ENCODE data around the gene RAPGEF2. TPM values are rescaled to one million over a fixed set of nuclear protein-coding genes. Genes with fewer than 3 reads are reported as not detected.

The RAPGEF2 gene
- total RNA-seq, 1 donor from 2014 or later, result 31.0 TPM

DNA sequence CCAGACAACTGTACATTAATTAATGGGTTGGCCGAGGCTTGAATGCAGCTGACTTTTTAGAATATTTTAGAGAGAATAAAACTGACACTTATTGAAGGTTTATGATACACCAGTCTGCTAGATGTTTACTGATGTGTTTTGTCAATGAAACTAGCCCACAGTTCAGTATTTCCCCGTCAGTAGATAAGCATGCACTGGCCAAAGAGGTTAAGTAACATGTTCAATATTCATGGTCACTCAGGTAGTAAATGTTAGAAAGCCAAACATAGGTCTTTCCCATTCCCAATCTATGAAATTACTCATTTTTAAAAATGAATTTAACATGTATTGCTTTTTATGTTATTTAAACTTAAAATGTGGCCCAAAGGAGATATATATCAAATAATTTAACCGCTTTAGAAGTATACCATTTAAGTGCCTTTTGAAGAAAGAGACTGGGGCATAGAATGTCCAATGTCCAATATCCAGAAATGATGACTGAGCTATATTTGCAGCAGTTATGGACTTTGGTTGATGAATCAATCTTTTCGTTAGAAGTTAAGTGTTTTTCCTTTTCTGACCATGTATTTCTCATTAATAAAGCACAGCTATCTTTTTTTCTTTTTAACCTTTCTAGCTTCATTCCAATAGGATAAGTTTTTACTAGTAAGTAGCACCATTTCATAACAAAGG is 156.1 kb downstream of the RAPGEF2 start:
- no peak overlapping the region for H3K27ac Mint-ChIP-seq (ENCODE audit: unreplicated experiment)
- no peaks in the 10 kb centered on the region for H3K27me3 Mint-ChIP-seq (ENCODE audit: low read depth)
- peaks cover 8% of the 10 kb centered on the region for H3K36me3 Mint-ChIP-seq (ENCODE audit: low read depth)
- TF ChIP-seq, protein P1, sequence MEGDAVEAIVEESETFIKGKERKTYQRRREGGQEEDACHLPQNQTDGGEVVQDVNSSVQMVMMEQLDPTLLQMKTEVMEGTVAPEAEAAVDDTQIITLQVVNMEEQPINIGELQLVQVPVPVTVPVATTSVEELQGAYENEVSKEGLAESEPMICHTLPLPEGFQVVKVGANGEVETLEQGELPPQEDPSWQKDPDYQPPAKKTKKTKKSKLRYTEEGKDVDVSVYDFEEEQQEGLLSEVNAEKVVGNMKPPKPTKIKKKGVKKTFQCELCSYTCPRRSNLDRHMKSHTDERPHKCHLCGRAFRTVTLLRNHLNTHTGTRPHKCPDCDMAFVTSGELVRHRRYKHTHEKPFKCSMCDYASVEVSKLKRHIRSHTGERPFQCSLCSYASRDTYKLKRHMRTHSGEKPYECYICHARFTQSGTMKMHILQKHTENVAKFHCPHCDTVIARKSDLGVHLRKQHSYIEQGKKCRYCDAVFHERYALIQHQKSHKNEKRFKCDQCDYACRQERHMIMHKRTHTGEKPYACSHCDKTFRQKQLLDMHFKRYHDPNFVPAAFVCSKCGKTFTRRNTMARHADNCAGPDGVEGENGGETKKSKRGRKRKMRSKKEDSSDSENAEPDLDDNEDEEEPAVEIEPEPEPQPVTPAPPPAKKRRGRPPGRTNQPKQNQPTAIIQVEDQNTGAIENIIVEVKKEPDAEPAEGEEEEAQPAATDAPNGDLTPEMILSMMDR (IDR thresholded peaks at IDR 0.05), result no peak
- H3K9me3 Mint-ChIP-seq (ENCODE audit: low read depth), result no peaks in the 10 kb centered on the region
- H3K4me1 Mint-ChIP-seq (ENCODE audit: low read depth), result peaks cover 13% of the 10 kb centered on the region
- DNase-seq (ENCODE audit: low spot score), result no peak
- H3K4me3 Mint-ChIP-seq (ENCODE audit: unreplicated experiment), result no peak overlapping the region

GRCh38 chr4:159264057-159264456 is 161.2 kb downstream of the RAPGEF2 start:
- TF ChIP-seq, protein P1 (IDR thresholded peaks at IDR 0.05), result no peak
- peaks cover 14% of the 10 kb centered on the region for H3K4me1 Mint-ChIP-seq (ENCODE audit: low read depth)
- no peak for DNase-seq (ENCODE audit: low spot score)
- no peaks in the 10 kb centered on the region for H3K27me3 Mint-ChIP-seq (ENCODE audit: low read depth)
- no peak overlapping the region for H3K4me3 Mint-ChIP-seq (ENCODE audit: unreplicated experiment)
- no peaks in the 10 kb centered on the region for H3K9me3 Mint-ChIP-seq (ENCODE audit: low read depth)
- H3K36me3 Mint-ChIP-seq (ENCODE audit: low read depth), result peaks cover 2% of the 10 kb centered on the region
- H3K27ac Mint-ChIP-seq (ENCODE audit: unreplicated experiment), result no peak overlapping the region

DNA sequence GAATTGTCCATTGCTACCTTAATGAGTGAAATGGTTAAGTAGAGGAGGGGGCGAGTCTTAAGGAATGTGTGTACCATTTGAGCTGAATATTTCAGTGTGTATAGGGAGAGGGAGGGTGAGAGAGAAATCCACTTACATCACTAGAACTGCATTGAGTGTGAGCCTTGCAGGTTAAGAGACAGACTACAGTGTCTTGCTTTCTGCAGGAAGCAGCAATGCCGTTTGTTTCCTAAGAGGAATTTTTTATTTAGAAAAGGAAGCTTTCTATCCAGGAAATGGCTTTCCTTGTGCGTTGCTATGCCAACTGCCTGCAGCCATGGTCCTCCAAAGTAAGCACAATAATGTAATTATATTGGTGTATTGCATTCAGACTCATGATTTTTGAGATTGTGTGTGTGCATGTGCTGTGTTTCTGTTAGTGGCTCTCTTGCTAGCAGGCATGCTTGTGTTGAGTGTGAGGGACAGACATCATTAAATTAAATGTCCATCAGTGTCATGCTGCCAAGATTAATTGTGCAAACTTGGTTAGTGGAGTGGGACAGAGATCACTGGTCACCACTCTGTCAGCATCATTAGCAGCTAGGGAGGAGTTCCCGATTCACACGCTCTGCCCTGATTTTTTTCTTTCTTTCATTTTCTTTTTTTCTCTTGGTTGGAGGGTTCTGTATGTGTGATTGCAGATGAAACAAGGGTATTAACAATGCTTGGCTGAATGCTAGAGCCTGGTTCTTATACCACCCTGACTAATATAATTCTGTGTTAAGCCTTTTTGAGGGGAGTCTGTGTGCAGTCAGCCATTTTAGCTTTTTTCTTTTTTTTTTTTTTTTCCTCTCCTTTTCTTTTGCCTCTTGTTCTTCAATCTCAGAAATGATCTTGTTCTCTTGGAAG is 164.3 kb downstream of the RAPGEF2 start:
- Mint-ChIP-seq H3K4me1 (ENCODE audit: low read depth) (peaks cover 29% of the 10 kb centered on the region), H3K27me3 (ENCODE audit: low read depth) (no peaks in the 10 kb centered on the region), H3K27ac (ENCODE audit: unreplicated experiment) (no peak overlapping the region), H3K9me3 (ENCODE audit: low read depth) (no peaks in the 10 kb centered on the region), H3K4me3 (ENCODE audit: unreplicated experiment) (no peak overlapping the region), H3K36me3 (ENCODE audit: low read depth) (peaks cover 2% of the 10 kb centered on the region)
- DNase-seq (ENCODE audit: low spot score), result no peak
- TF ChIP-seq, protein P1 (IDR thresholded peaks at IDR 0.05), result no peak

DNA sequence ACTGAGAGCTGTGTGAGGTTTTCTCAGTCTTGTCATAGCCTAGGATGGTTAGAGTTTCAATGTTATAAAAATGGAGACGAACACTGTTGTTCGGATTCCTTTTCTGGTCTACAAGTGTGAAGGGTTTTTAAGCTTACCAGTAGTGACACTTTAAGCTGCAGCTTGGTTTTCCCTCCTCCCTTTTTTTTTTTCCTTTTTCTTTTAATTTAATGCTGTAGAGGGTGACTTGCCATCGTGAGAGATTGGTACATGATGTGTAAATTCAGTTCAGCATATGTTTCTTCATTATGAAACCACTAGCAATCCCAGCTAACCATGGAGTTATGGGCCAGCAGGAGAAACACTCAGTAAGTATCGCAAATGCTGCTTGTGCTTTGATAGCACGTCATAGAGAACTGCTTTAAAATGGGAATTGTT is 165.0 kb downstream of the RAPGEF2 start:
- H3K4me1 Mint-ChIP-seq (ENCODE audit: low read depth), result peaks cover 31% of the 10 kb centered on the region
- no peaks in the 10 kb centered on the region for H3K9me3 Mint-ChIP-seq (ENCODE audit: low read depth)
- DNase-seq (ENCODE audit: low spot score), result no peak
- TF ChIP-seq, protein P1 (IDR thresholded peaks at IDR 0.05), result no peak
- no peak overlapping the region for H3K4me3 Mint-ChIP-seq (ENCODE audit: unreplicated experiment)
- no peak overlapping the region for H3K27ac Mint-ChIP-seq (ENCODE audit: unreplicated experiment)
- H3K27me3 Mint-ChIP-seq (ENCODE audit: low read depth), result no peaks in the 10 kb centered on the region
- H3K36me3 Mint-ChIP-seq (ENCODE audit: low read depth), result peaks cover 2% of the 10 kb centered on the region

GRCh38 chr4:159268607-159269006 is 165.7 kb downstream of the RAPGEF2 start:
- Mint-ChIP-seq H3K4me1 (ENCODE audit: low read depth) (peaks cover 38% of the 10 kb centered on the region), H3K4me3 (ENCODE audit: unreplicated experiment) (no peak overlapping the region), H3K9me3 (ENCODE audit: low read depth) (no peaks in the 10 kb centered on the region), H3K27me3 (ENCODE audit: low read depth) (no peaks in the 10 kb centered on the region), H3K36me3 (ENCODE audit: low read depth) (peaks cover 2% of the 10 kb centered on the region), H3K27ac (ENCODE audit: unreplicated experiment) (no peak overlapping the region)
- no peak for DNase-seq (ENCODE audit: low spot score)
- TF ChIP-seq, protein P1 (IDR thresholded peaks at IDR 0.05), result no peak
